H9 (cell line): ENCODE measurements around the gene ENTR1. TPM values are rescaled to one million over a fixed set of nuclear protein-coding genes. Genes with fewer than 3 reads are reported as not detected.

Source experiments
- DNase-seq: peaks from one replicate; pipeline ENCODE4 v3.0.0-alpha.2; 2017
- H2AFZ ChIP-seq: one replicate; pipeline ENCODE4 v1.6.1; 2013; ENCODE audit warnings: mild to moderate bottlenecking, low read length, control low read depth, moderate library complexity
- H2AK5ac ChIP-seq: 2 replicates; pipeline ENCODE4 v1.6.1; 2013; ENCODE audit warnings: low read length, control low read depth, mixed read lengths; ENCODE audit not compliant: insufficient read length
- H2BK120ac ChIP-seq: one replicate; pipeline ENCODE4 v1.6.1; 2013; ENCODE audit warnings: low read depth, mild to moderate bottlenecking, low read length, control low read depth, inconsistent platforms; ENCODE audit not compliant: poor library complexity, severe bottlenecking
- H2BK12ac ChIP-seq: 2 replicates; pipeline ENCODE4 v1.6.1; 2013; ENCODE audit warnings: low read length, control low read depth, mixed read lengths, low read depth; ENCODE audit not compliant: insufficient read length
- H2BK15ac ChIP-seq: 2 replicates; pipeline ENCODE4 v1.6.1; 2013; ENCODE audit warnings: low read depth, low read length, control low read depth
- H2BK20ac ChIP-seq: one replicate; pipeline ENCODE4 v1.6.1; 2013; ENCODE audit warnings: low read depth, mild to moderate bottlenecking, low read length, control low read depth, inconsistent platforms; ENCODE audit not compliant: poor library complexity, severe bottlenecking
- H2BK5ac ChIP-seq: 2 replicates; pipeline ENCODE4 v1.6.1; 2013; ENCODE audit warnings: low read length, control low read depth, mixed read lengths; ENCODE audit not compliant: insufficient read length
- H3K14ac ChIP-seq: 2 replicates; pipeline ENCODE4 v1.6.1; 2013; ENCODE audit warnings: low read length, control low read depth; ENCODE audit not compliant: insufficient read depth
- H3K18ac ChIP-seq: 2 replicates; pipeline ENCODE4 v1.6.1; 2013; ENCODE audit warnings: low read depth, mild to moderate bottlenecking, mixed read lengths, low read length, control low read depth; ENCODE audit not compliant: insufficient read length
- H3K23ac ChIP-seq: 2 replicates; pipeline ENCODE4 v1.6.1; 2013; ENCODE audit warnings: low read length, control low read depth, mixed read lengths, low read depth; ENCODE audit not compliant: insufficient read length
- H3K23me2 ChIP-seq: 2 replicates; pipeline ENCODE4 v1.6.1; 2013; ENCODE audit warnings: low read depth, mild to moderate bottlenecking, mixed read lengths, low read length, control low read depth; ENCODE audit not compliant: insufficient read length, poor library complexity, severe bottlenecking
- H3K27ac ChIP-seq: 2 replicates; pipeline ENCODE4 v1.5.1; 2013; ENCODE audit warnings: low read length, control low read depth, mixed read lengths, low read depth; ENCODE audit not compliant: insufficient read length
- H3K27me3 ChIP-seq: 2 replicates; pipeline ENCODE4 v1.6.1; 2013; ENCODE audit warnings: low read length, control low read depth, inconsistent platforms; ENCODE audit not compliant: insufficient read depth
- H3K4ac ChIP-seq: 2 replicates; pipeline ENCODE4 v1.6.1; 2013; ENCODE audit warnings: low read depth, mild to moderate bottlenecking, control low read depth, inconsistent platforms, low read length, moderate library complexity
- H3K4me1 ChIP-seq: 2 replicates; pipeline ENCODE4 v1.6.1; 2013; ENCODE audit warnings: low read length, control low read depth, inconsistent platforms; ENCODE audit not compliant: insufficient read depth
- H3K4me2 ChIP-seq: 2 replicates; pipeline ENCODE4 v1.6.1; 2013; ENCODE audit warnings: low read length, control low read depth, mixed read lengths; ENCODE audit not compliant: insufficient read length, insufficient read depth
- H3K56ac ChIP-seq: 2 replicates; pipeline ENCODE4 v1.6.1; 2013; ENCODE audit warnings: low read depth, mild to moderate bottlenecking, mixed read lengths, low read length, control low read depth; ENCODE audit not compliant: insufficient read length
- H3K79me1 ChIP-seq: 2 replicates; pipeline ENCODE4 v1.6.1; 2013; ENCODE audit warnings: low read depth, mild to moderate bottlenecking, moderate library complexity, low read length, control low read depth, inconsistent platforms; ENCODE audit not compliant: insufficient read depth, poor library complexity, severe bottlenecking
- H3K79me2 ChIP-seq: 2 replicates; pipeline ENCODE4 v1.6.1; 2013; ENCODE audit warnings: low read length, control low read depth, inconsistent platforms; ENCODE audit not compliant: insufficient read depth
- H3K9ac ChIP-seq: 2 replicates; pipeline ENCODE4 v1.6.1; 2013; ENCODE audit warnings: low read length, control low read depth, mixed read lengths; ENCODE audit not compliant: insufficient read length; ENCODE audit errors: extremely low read depth
- H3K9me3 ChIP-seq: one replicate; pipeline ENCODE4 v1.6.1; 2013; ENCODE audit warnings: low read depth, low read length, inconsistent platforms; ENCODE audit not compliant: control insufficient read depth
- H3T11ph ChIP-seq: one replicate; pipeline ENCODE4 v1.6.1; 2013; ENCODE audit warnings: mild to moderate bottlenecking, low read length, control low read depth, inconsistent platforms
- H4K20me1 ChIP-seq: one replicate; pipeline ENCODE4 v1.6.1; 2013; ENCODE audit not compliant: control insufficient read depth, insufficient read length, insufficient read depth
- H4K5ac ChIP-seq: 2 replicates; pipeline ENCODE4 v1.6.1; 2013; ENCODE audit warnings: low read depth, mild to moderate bottlenecking, mixed read lengths, low read length, control low read depth; ENCODE audit not compliant: insufficient read length
- H4K8ac ChIP-seq: replicated peaks from 2 replicates; pipeline ENCODE4 v1.6.1; 2013; ENCODE audit warnings: low read length, control low read depth, mixed read lengths, low read depth; ENCODE audit not compliant: insufficient read length
- H4K91ac ChIP-seq: 2 replicates; pipeline ENCODE4 v1.6.1; 2013; ENCODE audit warnings: low read depth, mild to moderate bottlenecking, moderate library complexity, mixed read lengths, low read length, control low read depth; ENCODE audit not compliant: insufficient read length
- H3K27ac Mint-ChIP-seq, 3 experiments: 2 replicates in 2 of 3; 3 replicates in 1 of 3; pipeline ENCODE4 v1.8.0; 2020 to 2021; ENCODE audit warnings: mixed read lengths in 3 of 3, mild to moderate bottlenecking in 1 of 3, moderate library complexity in 1 of 3
- H3K27me3 Mint-ChIP-seq: 2 replicates; pipeline ENCODE4 v1.8.0; 2021; ENCODE audit warnings: low read depth, mild to moderate bottlenecking, moderate library complexity, mixed read lengths
- H3K36me3 Mint-ChIP-seq, 3 experiments: 2 replicates in 2 of 3; 3 replicates in 1 of 3; pipeline ENCODE4 v1.8.0; 2020 to 2021; ENCODE audit warnings: low read depth in 3 of 3, mixed read lengths in 3 of 3; ENCODE audit not compliant: insufficient read depth in 1 of 3
- H3K4me1 Mint-ChIP-seq, 2 experiments: 2 replicates each; pipeline ENCODE4 v1.8.0; 2020; ENCODE audit warnings: mixed read lengths in 2 of 2
- H3K4me3 Mint-ChIP-seq, 2 experiments: 2 replicates in 1 of 2; 3 replicates in 1 of 2; pipeline ENCODE4 v1.8.0; 2020 to 2021; ENCODE audit warnings: mild to moderate bottlenecking in 2 of 2, mixed read lengths in 2 of 2, moderate library complexity in 1 of 2
- H3K9me3 Mint-ChIP-seq, 2 experiments: 2 replicates in 1 of 2; 3 replicates in 1 of 2; pipeline ENCODE4 v1.8.0; 2020; ENCODE audit warnings: mild to moderate bottlenecking in 2 of 2, mixed read lengths in 2 of 2, moderate library complexity in 1 of 2
- CTCF ChIP-seq: fragments of 200-600 bp; sonication (generic); conservative IDR thresholded peaks from 3 replicates; pipeline ENCODE4 v1.8.0; 2021; ENCODE audit warnings: antibody characterized with exemption, mild to moderate bottlenecking
- WGBS: extraction: QIAGEN DNeasy Blood & Tissue Kit; methylation state at CpG from one replicate; pipeline ENCODE4 v1.1.7; 2013; ENCODE audit warnings: missing lambda C conversion rate, low lambda C conversion rate, mixed read lengths; ENCODE audit not compliant: insufficient read length; ENCODE audit errors: extremely low coverage; 5-methylcytosine and 5-hydroxymethylcytosine counted together
- total RNA-seq: library from RNA; stranded (reverse); gene quantifications from 2 replicates; pipeline ENCODE4 v1.2.1, GENCODE V29; 2021

The ENTR1 gene
- total RNA-seq, 1 experiment from 2014 or later: 108 TPM

- H3K9me3 ChIP-seq: no peaks in the 10 kb centered on the region
- H2BK20ac ChIP-seq: no peak overlapping the region
- H3K79me1 ChIP-seq: no peaks in the 10 kb centered on the region
- no peak overlapping the region for H3K4ac ChIP-seq
- no peak overlapping the region for H3K27ac Mint-ChIP-seq
- no peak for TF ChIP-seq CTCF
- no peak overlapping the region for H2AK5ac ChIP-seq
- H3K36me3 Mint-ChIP-seq: peaks cover 63 to 84% (median 83%) of the 10 kb centered on the region in 3 experiments; a peak in 6 of 7 replicates
- H3K56ac ChIP-seq: no peak overlapping the region
- H3K4me1 Mint-ChIP-seq: no peaks in the 10 kb centered on the region
- H2AFZ ChIP-seq: no peak overlapping the region
- no peak overlapping the region for H3K18ac ChIP-seq
- no peak overlapping the region for H2BK12ac ChIP-seq
- no CpG with 5 or more reads among the region's 24 CpGs for WGBS
- no peaks in the 10 kb centered on the region for H3K4me1 ChIP-seq
- H4K8ac ChIP-seq: no peak overlapping the region
- 0 out of 2 replicates have a peak, but pooled peaks cover under 1% of the 10 kb centered on the region for H3K79me2 ChIP-seq
- no peak overlapping the region for H3K23ac ChIP-seq
- no peak overlapping the region for H4K5ac ChIP-seq
- no peak overlapping the region for H3T11ph ChIP-seq
- H4K20me1 ChIP-seq: no peaks in the 10 kb centered on the region
- no peak for DNase-seq
- no peak overlapping the region for H3K14ac ChIP-seq
- no peak overlapping the region for H3K27ac ChIP-seq
- no peak overlapping the region for H3K4me2 ChIP-seq
- no peak overlapping the region for H3K4me3 Mint-ChIP-seq
- H3K27me3 ChIP-seq: no peaks in the 10 kb centered on the region
- peaks cover 3% of the 10 kb centered on the region for H3K23me2 ChIP-seq
- no peak overlapping the region for H4K91ac ChIP-seq
- no peaks in the 10 kb centered on the region for H3K9me3 Mint-ChIP-seq
- no peaks in the 10 kb centered on the region for H3K27me3 Mint-ChIP-seq
- H2BK15ac ChIP-seq: no peak overlapping the region
- no peak overlapping the region for H2BK5ac ChIP-seq
- no peak overlapping the region for H3K9ac ChIP-seq
- no peak overlapping the region for H2BK120ac ChIP-seq
These were observed 46.9 kb upstream of the ENTR1 start for GRCh38 chr9:136457326-136457725.
